OCI-LY7 (cell line): ENCODE measurements around the gene MAMLD1. TPM values are rescaled to one million over a fixed set of nuclear protein-coding genes. Genes with fewer than 3 reads are reported as not detected.

Source experiments
- BruUV-seq: library from RNA; stranded (reverse); fragments of 400-500 nt; replicated peaks from 2 replicates; lab custom pipeline; 2021; lab: Mats Ljungman, UMichigan
- CTCF ChIA-PET: fragments of 300-600 bp; sonication (Branson Sonifier 250); formaldehyde crosslinking; loops from one replicate; lab custom pipeline; 2022; ENCODE audit warnings: antibody characterized with exemption; ENCODE audit not compliant: unreplicated experiment; lab: Charles Lee
- POLR2A ChIA-PET: fragments of 300-600 bp; sonication (Branson Sonifier 250); formaldehyde crosslinking; loops from one replicate; lab custom pipeline; 2022; ENCODE audit warnings: antibody characterized with exemption; lab: Charles Lee
- DNase-seq: peaks from one replicate; pipeline ENCODE4 v3.0.0-alpha.2; 2015; ENCODE audit warnings: low spot score
- H2AFZ ChIP-seq: fragments of 200-600 bp; sonication (generic), shearing (Covaris generic); 2 replicates; pipeline ENCODE4 v1.6.1; 2014; ENCODE audit warnings: mild to moderate bottlenecking, antibody characterized with exemption, low read length, moderate library complexity
- H3K27ac ChIP-seq: fragments of 200-600 bp; sonication (generic); 2 replicates; pipeline ENCODE4 v1.5.1; 2014; ENCODE audit warnings: mixed run types, low read depth, mild to moderate bottlenecking, moderate library complexity, low read length, inconsistent platforms; ENCODE audit not compliant: poor library complexity, severe bottlenecking
- H3K36me3 ChIP-seq: fragments of 200-600 bp; sonication (generic); 2 replicates; pipeline ENCODE4 v1.6.1; 2014; ENCODE audit warnings: mild to moderate bottlenecking, antibody characterized with exemption, low read length, moderate library complexity, mixed read lengths; ENCODE audit not compliant: insufficient read depth
- H3K4me1 ChIP-seq: fragments of 200-600 bp; sonication (generic); 2 replicates; pipeline ENCODE4 v1.5.1; 2014; ENCODE audit warnings: mild to moderate bottlenecking, low read length; ENCODE audit not compliant: insufficient read depth, poor library complexity, severe bottlenecking
- H3K4me2 ChIP-seq: fragments of 200-600 bp; sonication (generic); 2 replicates; pipeline ENCODE4 v1.6.1; 2014; ENCODE audit warnings: mild to moderate bottlenecking, low read length
- H3K4me3 ChIP-seq: fragments of 200-600 bp; sonication (generic); 2 replicates; pipeline ENCODE4 v1.5.1; 2014; ENCODE audit warnings: mild to moderate bottlenecking, low read depth, low read length; ENCODE audit not compliant: poor library complexity, severe bottlenecking
- H3K79me2 ChIP-seq: fragments of 200-600 bp; sonication (generic); 2 replicates; pipeline ENCODE4 v1.6.1; 2016; ENCODE audit warnings: low read depth, mild to moderate bottlenecking, low read length, moderate library complexity, mixed read lengths; ENCODE audit not compliant: insufficient read depth
- H3K9me2 ChIP-seq: fragments of 200-600 bp; sonication (generic); 2 replicates; pipeline ENCODE4 v1.6.1; 2016; ENCODE audit warnings: mild to moderate bottlenecking, low read length, mixed read lengths; ENCODE audit not compliant: insufficient read depth
- H3K9me3 ChIP-seq: fragments of 200-600 bp; sonication (generic); 2 replicates; pipeline ENCODE4 v1.6.1; 2014; ENCODE audit warnings: mild to moderate bottlenecking, mixed run types, low read length, mixed read lengths
- H4K20me1 ChIP-seq: fragments of 200-600 bp; sonication (generic); 2 replicates; pipeline ENCODE4 v1.6.1; 2014; ENCODE audit warnings: mild to moderate bottlenecking, antibody characterized with exemption, low read length, moderate library complexity, mixed read lengths; ENCODE audit not compliant: insufficient read depth
- CTCF ChIP-seq: fragments of 200-600 bp; sonication (generic); conservative IDR thresholded peaks from 2 replicates; pipeline ENCODE4 v1.5.1; 2014; ENCODE audit warnings: mild to moderate bottlenecking, antibody characterized with exemption, low read length, moderate library complexity, mixed read lengths
- EZH2phosphoT487 ChIP-seq: fragments of 200-600 bp; sonication (generic); IDR thresholded peaks from 2 replicates; pipeline ENCODE4 v1.6.1; 2018; ENCODE audit warnings: low read depth, borderline replicate concordance, mild to moderate bottlenecking, mixed run types, antibody characterized with exemption, low read length, moderate library complexity, mixed read lengths
- intact Hi-C: fragments of 100-400 bp; cut with micrococcal nuclease; formaldehyde crosslinking; loops from one replicate; pipeline ENCODE4 v1.10.0; 2022; ENCODE audit not compliant: unreplicated experiment
- total RNA-seq, 2 experiments: library from RNA; depleted of rRNA in 1 of 2; stranded (reverse); fragments of >200 nt in 1 of 2; shearing (Covaris generic) in 1 of 2; gene quantifications; 2 replicates each; pipeline ENCODE4 v1.2.3, GENCODE V29; 2014 to 2022

MAMLD1 gene
- total RNA-seq, 2 experiments from 2014 or later = not detected

GRCh38 chrX:150358651-150359050, 4.5 kb upstream of the MAMLD1 start:
- Histone ChIP-seq H3K9me2 (no peaks in the 10 kb centered on the region), H3K4me1 (no peaks in the 10 kb centered on the region), H3K4me2 (no peak overlapping the region), H4K20me1 (no peaks in the 10 kb centered on the region), H3K36me3 (no peaks in the 10 kb centered on the region), H3K9me3 (no peaks in the 10 kb centered on the region), H3K27ac (no peak overlapping the region), H2AFZ (no peak overlapping the region), H3K79me2 (no peaks in the 10 kb centered on the region), H3K4me3 (no peak overlapping the region)
- BruUV-seq = no TSS peak
- TF ChIP-seq CTCF (no peak), EZH2phosphoT487 (no peak)
- POLR2A ChIA-PET = no interaction called here
- DNase-seq = no peak
- CTCF ChIA-PET = no interaction called here
- intact Hi-C loops = no loop called here

DNA sequence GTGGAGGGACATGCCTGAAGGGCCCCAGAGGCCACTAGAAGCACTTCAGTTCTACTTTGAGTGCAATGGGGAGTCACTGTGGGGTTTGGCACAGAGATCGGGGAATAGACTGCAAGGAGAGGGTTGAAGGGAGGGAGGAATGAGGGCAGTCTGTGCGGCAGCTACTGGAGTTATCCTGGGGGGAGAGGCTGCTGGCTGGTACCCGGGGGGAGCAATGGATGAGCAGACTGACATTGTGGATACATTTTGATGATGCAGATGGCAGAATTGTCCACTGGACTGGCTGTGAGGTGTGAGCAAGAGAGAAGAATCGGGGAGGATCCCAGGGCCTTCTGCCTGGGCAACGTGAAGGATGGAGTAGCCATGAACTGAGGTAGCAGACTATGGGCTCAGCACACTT, 2.8 kb upstream of the MAMLD1 start:
- no peak overlapping the region for H3K4me3 ChIP-seq
- ChIA-PET CTCF (no interaction called here), POLR2A (no interaction called here)
- no peaks in the 10 kb centered on the region for H3K4me1 ChIP-seq
- no TSS peak for BruUV-seq
- H3K79me2 ChIP-seq = no peaks in the 10 kb centered on the region
- intact Hi-C loops = no loop called here
- TF ChIP-seq EZH2phosphoT487 (no peak), CTCF (no peak)
- H2AFZ ChIP-seq = no peak overlapping the region
- H3K4me2 ChIP-seq = no peak overlapping the region
- no peaks in the 10 kb centered on the region for H3K36me3 ChIP-seq
- H3K9me2 ChIP-seq = no peaks in the 10 kb centered on the region
- H4K20me1 ChIP-seq = no peaks in the 10 kb centered on the region
- no peak for DNase-seq
- H3K27ac ChIP-seq = no peak overlapping the region
- no peaks in the 10 kb centered on the region for H3K9me3 ChIP-seq

GRCh38 chrX:150361070-150361776, 1.9 kb upstream of the MAMLD1 start:
- intact Hi-C loops = no loop called here
- ChIA-PET POLR2A (no interaction called here), CTCF (no interaction called here)
- Histone ChIP-seq H3K4me1 (no peaks in the 10 kb centered on the region), H3K4me3 (no peak overlapping the region), H3K9me2 (no peaks in the 10 kb centered on the region), H3K4me2 (no peak overlapping the region), H3K27ac (no peak overlapping the region), H3K9me3 (no peaks in the 10 kb centered on the region), H3K36me3 (no peaks in the 10 kb centered on the region), H2AFZ (no peak overlapping the region), H3K79me2 (no peaks in the 10 kb centered on the region), H4K20me1 (no peaks in the 10 kb centered on the region)
- no peak for DNase-seq
- TF ChIP-seq CTCF = no peak
- TF ChIP-seq EZH2phosphoT487 = no peak
- no TSS peak for BruUV-seq
